Fibroblast of skin of left quadriceps (primary cell): ENCODE data around the gene ADAM15.

Source experiments
- DNase-seq, 2 experiments: peaks; one replicate each; pipeline ENCODE4 v3.0.0-alpha.2; 2013; ENCODE audit warnings: low read depth in 2 of 2

Gene ADAM15

DNA sequence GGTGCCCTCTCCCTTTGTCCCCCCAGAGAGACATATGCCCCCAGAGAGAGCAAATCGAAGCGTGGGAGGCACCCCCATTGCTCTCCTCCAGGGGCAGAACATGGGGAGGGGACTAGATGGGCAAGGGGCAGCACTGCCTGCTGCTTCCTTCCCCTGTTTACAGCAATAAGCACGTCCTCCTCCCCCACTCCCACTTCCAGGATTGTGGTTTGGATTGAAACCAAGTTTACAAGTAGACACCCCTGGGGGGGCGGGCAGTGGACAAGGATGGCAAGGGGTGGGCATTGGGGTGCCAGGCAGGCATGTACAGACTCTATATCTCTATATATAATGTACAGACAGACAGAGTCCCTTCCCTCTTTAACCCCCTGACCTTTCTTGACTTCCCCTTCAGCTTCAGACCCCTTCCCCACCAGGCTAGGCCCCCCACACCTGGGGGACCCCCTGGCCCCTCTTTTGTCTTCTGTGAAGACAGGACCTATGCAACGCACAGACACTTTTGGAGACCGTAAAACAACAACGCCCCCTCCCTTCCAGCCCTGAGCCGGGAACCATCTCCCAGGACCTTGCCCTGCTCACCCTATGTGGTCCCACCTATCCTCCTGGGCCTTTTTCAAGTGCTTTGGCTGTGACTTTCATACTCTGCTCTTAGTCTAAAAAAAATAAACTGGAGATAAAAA is 35.9 kb downstream of the ADAM15 start:
- DNase-seq: no peak

DNA sequence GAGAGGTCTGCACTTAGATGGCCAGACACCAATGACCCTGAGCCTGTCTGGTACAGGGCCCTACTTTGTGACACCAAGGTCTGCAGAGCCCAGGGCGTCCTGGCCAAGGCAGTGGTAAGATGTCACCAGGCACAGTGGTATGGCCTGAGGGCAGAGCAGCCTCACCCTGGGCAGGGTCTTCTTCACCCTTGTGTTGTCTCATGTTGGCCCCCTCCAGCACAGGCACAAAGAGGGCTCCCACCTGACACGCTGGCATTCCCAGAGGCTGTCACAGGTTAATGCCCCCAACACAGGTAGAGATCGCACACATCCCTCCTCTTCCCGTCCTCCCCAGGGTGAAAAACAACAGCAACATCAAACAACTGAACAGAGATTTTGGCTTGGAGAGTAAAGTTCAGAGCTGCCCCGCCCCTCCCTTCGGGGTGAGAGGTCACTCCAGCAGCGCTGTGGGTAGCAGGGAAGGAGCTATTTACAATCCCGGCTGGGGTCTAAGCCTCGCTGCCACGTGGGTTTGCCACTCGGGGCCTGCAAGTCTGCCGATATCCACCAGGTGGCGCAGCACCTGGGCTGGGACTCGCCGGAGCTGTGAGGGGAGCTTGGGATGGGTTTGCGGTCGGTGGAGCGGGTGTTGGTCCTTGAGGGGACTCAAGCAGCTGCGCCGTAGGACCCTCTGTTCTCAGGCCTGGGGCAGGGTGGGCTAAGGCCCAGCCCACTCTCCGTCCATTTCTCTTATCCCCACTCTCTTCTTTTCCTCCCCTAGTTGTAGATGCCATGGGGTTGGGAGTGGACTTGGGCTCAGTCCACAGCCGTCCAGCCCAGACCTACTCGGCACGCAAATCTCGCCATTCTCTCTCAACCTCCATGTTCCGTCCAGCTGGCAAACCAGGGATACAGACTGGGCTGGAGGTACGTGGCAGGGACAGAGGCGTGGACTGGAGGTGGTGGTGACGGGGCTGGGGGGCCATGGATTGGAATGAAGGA is 40.2 kb downstream of the ADAM15 start:
- DNase-seq: no peak

DNA sequence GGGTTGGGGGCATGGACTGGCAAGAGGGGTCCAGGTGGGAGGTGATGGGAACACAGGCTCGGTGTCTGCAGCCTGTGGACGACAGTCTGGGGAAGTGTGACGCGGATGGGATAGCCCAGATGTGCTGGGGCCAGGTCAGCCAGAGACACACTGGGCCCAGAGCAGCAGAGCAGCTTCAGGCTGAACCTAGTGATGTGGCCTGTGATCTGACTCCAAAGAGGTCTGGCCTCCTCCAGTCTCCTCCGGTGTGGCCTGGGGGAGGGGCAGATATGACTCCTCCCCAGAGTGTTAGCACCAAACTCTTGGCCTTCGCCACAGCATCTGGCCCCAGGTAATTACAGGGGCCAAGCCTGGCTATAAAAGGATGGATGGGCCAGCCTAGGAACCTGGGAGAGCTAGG is 41.0 kb downstream of the ADAM15 start:
- DNase-seq: no peak

DNA sequence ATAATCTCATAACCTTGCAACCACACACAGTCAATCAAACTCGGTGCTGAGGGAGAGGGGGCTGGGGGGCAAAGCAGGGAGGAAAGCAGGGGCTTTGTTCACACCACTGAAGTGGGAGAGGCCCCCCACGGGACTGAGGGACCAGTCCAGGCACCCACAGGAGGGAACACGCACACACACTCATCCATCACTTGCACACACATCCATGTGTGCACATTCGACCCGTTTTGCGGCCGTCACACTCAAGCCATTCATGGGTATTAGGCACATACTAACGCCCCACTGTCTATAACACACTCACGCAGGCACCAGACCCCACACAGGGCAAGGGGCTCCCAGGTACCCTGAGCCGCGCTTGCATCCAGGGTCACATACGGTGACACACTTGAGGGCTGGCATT is 41.5 kb downstream of the ADAM15 start:
- no peak for DNase-seq

DNA sequence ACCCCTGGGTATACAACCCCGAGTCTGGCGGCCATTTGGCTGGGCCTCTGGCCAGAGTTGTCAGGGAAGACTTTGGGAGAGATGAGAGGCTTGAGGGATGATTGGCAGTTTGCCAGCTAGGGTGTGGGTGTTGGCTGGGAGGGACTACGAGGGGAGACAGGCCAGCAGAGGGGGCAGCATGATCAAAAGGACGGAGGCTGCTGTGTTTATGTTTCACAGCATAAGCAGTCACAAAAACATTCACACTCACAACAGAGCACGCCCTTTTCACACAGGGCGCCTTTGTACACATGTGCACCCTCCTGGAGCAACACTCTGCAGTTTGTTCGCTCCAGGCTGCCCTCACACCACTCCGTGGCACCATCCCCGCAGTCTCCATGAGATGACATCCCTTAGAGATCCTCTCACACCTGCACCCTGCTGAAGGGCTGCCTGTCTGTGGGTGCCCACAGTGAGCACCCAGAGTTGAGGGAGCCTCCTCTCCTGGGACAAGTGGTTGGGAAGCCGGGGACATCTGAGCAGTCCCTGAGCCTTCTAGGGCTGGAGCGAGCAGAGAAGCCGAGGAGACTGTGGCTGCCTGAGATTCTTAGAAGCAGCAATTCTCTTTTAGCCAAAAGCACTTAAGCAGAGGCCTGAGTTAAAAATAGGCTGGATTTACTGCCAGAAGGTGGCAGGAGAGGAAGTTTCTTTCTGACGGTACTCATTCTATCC is 43.0 kb downstream of the ADAM15 start:
- DNase-seq: no peak

GRCh38 chr1:155094622-155094948 is 43.5 kb downstream of the ADAM15 start:
- no peak for DNase-seq

DNA sequence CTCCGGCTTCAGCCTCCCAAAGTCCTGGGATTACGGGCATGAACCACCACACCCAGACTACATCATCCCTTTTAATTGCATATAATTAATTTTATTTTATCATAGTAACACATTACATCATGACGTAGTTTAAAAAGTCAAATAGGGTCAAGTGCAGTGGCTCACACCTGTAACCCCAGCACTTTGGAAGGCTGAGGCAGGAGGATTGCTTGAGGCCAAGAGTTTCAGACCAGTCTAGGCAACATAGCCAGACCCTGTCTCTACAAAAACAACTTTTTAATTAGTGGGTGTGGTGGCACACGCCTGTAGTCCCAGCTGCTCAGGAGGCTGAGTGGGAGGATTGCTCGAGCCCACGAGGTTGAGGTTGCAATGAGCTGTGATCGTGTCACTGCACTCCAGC is 48.2 kb downstream of the ADAM15 start:
- DNase-seq: no peak

DNA sequence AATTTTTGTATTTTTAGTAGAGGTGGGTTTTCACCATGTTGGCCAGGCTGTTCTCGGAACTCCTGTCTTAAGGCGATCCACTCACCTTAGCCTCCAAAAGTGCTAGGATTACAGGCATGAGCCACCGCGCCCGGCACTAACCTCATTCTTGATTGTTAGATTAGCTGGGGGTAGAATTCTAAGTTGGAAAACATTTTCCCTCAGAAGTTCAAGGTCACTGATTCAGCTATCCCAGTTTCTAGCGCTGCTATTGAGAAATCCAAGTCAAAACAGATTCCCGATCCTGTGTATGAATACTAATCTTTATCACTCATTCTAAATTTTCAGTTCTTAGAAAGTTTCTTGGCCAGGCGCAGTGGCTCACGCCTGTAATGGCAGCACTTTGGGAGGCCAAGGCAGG is 52.2 kb downstream of the ADAM15 start:
- DNase-seq: no peak

GRCh38 chr1:155104605-155105534 is 53.8 kb downstream of the ADAM15 start:
- no peak for DNase-seq

DNA sequence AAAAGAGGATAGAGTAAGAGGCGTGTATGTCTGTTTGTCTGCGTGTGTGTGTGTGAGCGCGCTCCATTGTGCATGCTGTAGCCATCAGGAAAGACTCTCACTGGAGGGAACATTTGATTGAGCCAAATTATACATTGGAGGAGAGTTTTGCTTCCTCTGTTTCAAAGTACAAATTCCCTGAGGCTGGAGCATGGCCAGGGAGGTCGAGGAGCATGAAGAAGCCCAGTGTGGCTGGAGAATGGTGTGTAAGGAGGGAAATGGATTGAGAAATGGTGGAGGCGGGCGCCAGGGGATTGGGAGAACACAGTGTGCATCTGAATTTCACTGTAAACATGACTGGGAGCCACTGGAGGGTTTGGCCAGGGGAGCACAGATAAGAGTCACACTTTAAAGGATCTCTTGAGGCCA is 54.5 kb downstream of the ADAM15 start:
- no peak for DNase-seq

DNA sequence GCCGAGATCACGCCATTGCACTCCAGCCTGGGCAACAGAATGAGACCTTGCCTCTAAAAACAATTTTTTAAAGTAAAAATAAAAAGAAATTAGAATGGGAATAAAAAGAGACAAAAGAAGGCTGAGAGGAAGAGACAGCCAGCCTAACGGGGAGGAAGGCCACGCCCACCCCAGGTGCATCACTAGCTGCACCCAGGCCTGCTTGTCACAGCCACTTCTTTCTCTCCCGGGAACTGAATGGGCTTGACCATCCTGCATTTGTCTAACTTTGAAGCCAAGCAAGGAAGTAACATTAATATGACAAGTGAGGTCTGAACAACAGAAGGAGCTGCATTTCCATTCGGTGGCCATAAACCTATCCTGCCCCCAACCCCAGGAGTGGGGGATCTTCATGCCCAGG is 55.7 kb downstream of the ADAM15 start:
- DNase-seq: no peak

GRCh38 chr1:155107309-155108264 is 56.5 kb downstream of the ADAM15 start:
- no peak for DNase-seq

GRCh38 chr1:155108296-155108695 is 57.2 kb downstream of the ADAM15 start:
- DNase-seq: no peak

- no peak for DNase-seq
These were observed 59.3 kb downstream of the ADAM15 start for GRCh38 chr1:155110381-155110780.

- DNase-seq: no peak
These were observed 59.7 kb downstream of the ADAM15 start for GRCh38 chr1:155110826-155111225.
